NCI-H128 (cell line): Measurements from ENCODE around the gene SCN3A.

Experiments
- DNase-seq: peaks from one replicate; lab custom pipeline; 2025; ENCODE audit not compliant: unreplicated experiment; lab: John Stamatoyannopoulos, UW

The SCN3A gene

GRCh38 chr2:165113414-165113813, 90.4 kb downstream of the SCN3A start:
- DNase-seq: no peak

DNA sequence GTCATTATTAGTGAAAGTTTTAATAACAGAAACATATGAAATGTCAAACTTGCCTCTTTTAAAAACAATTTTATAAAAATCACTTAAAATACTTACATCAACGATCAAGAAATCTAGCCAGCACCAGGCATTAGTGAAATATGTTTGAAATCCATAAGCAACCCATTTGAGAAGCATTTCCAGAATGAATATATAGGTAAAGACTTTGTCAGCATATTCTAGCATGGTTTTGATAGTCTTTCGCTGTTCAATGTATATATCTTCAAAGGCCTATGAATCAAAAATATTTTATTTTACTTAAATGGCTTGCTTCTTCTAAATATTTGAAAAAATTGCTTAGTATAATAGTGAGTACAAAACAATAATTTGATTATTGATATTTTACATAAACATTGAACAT, 91.1 kb downstream of the SCN3A start:
- DNase-seq: no peak

- DNase-seq: no peak
Measured at GRCh38 chr2:165112133-165112573, 91.7 kb downstream of the SCN3A start.

GRCh38 chr2:165110394-165110793, 93.5 kb downstream of the SCN3A start:
- no peak for DNase-seq

DNA sequence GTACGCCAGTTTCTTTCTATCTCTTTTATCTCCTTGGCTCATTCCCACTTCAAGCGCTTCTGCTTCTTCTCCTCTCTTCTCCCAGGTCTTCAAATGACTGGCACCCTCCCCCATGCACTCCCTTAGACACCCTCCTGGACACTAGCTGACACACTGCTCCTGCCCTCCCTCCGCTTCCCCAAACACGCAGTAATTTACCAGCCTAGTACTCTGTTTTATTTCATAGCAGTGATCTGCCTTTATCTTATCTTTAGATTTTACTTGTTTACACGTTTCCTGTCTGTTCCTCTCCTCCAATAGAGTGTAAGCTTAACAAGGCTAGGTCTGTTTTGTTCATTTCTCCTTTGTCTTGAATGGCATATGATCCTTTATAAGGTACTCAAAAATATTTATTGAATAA, 93.9 kb downstream of the SCN3A start:
- no peak for DNase-seq

GRCh38 chr2:165105926-165106325, 97.9 kb downstream of the SCN3A start:
- no peak for DNase-seq

GRCh38 chr2:165087933-165088901, 115.6 kb downstream of the SCN3A start:
- no peak for DNase-seq

DNA sequence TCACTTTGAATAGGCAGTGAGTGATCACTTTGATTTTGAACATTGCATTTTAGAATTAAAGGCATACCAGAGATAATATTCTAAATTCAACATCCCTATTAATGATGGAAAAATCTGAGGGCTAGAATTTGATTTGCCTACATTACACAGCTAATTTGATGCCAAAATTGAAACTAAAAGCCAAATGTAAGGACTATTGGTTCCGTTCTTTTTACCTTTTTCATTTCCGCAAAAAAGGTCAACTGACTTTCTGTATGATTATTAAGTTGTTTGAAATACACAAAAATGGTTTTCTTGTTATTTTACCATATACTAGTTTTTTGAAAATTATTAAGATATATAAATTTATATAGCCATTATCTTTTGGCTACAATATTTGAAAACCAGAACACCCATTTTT, 117.5 kb downstream of the SCN3A start:
- DNase-seq: no peak

- no peak for DNase-seq
Measured at GRCh38 chr2:165083326-165083725, 120.5 kb downstream of the SCN3A start.

- no peak for DNase-seq
Measured at GRCh38 chr2:165082479-165082878, 121.4 kb downstream of the SCN3A start.

- DNase-seq: no peak
Measured at GRCh38 chr2:165081276-165081675, 122.6 kb downstream of the SCN3A start.

DNA sequence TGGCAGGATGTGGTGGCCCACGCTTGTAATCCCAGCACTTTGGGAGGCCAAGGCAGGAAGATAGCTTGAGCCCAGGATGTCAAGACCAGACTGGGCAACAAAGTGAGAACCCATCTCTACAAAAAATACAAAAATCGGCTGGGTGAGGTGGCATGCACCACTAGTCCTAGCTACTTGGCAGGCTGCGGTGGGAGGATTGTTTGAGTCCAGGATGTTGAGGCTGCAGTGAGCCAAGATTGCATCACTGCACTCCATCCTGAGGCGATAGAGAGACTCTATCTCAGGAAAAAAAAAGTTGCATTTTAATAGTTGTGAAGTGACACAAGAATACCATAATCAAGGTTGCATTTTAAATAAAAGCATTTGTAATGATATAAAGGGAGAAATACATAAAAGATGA, 124.4 kb downstream of the SCN3A start:
- DNase-seq: no peak

DNA sequence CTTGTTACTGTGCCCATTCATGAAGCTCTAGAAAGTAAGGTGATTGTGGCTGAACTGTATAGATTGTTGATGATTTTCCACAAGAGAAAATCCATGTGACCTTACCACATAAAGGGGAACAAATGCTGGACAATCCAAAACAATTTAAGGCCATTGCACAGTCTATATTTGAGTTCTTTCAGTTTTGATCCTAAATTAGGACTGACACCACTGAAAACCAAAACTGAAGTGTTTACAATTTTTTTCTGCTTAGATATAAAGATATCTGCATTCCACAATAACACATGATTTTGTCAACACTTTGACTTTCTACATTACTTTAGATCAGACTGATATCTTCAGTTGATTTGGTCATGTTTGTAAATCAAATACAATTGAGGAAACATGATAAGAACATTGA, 124.9 kb downstream of the SCN3A start:
- no peak for DNase-seq

DNA sequence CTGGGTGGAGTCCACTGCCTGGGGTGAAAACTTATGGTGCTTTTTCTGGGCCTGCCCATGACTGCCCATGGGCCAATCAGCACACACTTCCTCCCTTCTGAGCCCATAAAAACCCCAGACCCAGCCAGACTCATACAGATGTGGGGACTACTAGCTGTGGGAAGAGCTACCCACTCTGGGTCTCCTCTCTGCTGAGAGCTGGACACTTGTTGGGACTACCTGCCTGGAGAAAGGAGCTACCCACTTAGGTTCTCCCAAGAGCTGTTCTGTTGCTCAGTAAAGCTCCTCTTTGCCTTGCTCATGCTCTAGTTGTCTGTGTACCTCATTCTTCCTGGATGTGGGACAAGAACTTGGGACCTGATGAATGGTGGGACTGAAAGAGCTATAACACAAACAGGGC, 129.0 kb downstream of the SCN3A start:
- DNase-seq: no peak

GRCh38 chr2:165074323-165074722, 129.5 kb downstream of the SCN3A start:
- DNase-seq: no peak

GRCh38 chr2:165070076-165070475, 133.8 kb downstream of the SCN3A start:
- DNase-seq: no peak

DNA sequence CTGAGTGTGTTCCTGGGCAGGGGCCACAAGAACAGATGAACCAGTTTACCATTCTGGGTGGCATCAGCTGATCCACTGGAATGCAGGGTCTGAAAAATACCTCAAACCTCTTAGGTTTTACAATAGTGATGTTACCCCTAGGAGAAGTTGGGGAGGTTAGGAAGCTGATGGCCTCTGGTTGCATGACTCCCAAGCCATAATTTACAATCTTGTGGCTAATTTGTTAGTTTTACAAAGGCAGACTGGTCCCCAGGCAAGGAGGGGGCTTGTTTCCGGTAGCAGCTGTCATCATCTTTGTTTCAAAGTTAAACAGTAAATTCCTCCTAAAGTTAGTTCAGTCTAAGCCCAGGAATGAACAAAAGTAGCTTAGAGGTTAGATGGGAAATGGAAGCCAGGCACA, 134.7 kb downstream of the SCN3A start:
- no peak for DNase-seq

DNA sequence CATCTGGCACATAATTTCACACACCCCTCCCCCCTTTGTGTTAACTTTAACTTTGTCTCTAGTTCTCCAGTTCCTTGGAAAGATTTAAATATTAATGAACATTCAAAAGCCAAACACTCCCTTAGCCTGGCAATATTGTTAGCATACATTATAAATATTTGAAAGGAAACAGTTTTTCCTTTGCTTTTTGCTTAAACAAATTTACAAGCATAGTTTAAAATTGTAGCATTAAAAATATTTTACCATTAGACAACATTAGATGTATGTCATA, 135.4 kb downstream of the SCN3A start:
- DNase-seq: no peak

GRCh38 chr2:165067643-165068486, 136.0 kb downstream of the SCN3A start:
- DNase-seq: peak; percentile 29

DNA sequence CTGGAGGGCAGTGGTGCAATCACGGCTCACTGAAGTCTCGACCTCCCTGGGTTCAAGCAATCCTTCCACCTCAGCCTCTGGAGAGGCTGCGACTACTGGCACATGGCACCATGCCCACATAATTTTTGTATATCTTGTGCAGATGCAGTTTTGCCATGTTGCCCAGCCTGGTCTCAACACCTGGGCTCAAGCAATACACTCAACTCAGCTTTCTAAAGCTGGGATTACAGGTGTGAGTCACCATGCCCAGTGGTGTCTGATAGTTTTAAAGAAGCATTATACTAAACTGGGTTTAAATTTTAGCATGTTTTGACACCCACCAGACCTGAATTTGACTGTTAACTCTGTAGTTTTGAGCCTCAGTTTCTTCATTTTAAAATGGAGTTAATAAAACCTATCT, 139.1 kb downstream of the SCN3A start:
- no peak for DNase-seq

- no peak for DNase-seq
Measured at GRCh38 chr2:165060411-165060810, 143.4 kb downstream of the SCN3A start.
